IMR-90 (cell line): ENCODE data around the gene PLD6. TPM values are rescaled to one million over a fixed set of nuclear protein-coding genes. Genes with fewer than 3 reads are reported as not detected.

ENCODE experiments used
- ATAC-seq: fragments of 200-7000 bp; cut with Tn5 transposase; 2 replicates; pipeline ENCODE4 v1.9.1; 2020; ENCODE audit warnings: low read depth, mild to moderate bottlenecking, moderate library complexity
- BruUV-seq: library from RNA; stranded (reverse); fragments of 400-500 nt; replicated peaks from 2 replicates; lab custom pipeline; 2021; lab: Mats Ljungman, UMichigan
- CTCF ChIA-PET: fragments of 300-600 bp; formaldehyde crosslinking; extraction: SDS; loops from one replicate; lab custom pipeline; 2021; ENCODE audit warnings: antibody characterized with exemption; lab: Yijun Ruan, JAX
- POLR2A ChIA-PET: fragments of 300-600 bp; sonication (Branson Sonifier 250); formaldehyde crosslinking; loops from one replicate; lab custom pipeline; 2022; ENCODE audit warnings: antibody characterized with exemption; ENCODE audit not compliant: unreplicated experiment; lab: Charles Lee
- DNase-seq: peaks from one replicate; pipeline ENCODE4 v3.0.0; 2013
- H2AFZ ChIP-seq: replicated peaks from 2 replicates; pipeline ENCODE3; 2013; ENCODE audit warnings: low read length, mild to moderate bottlenecking; ENCODE audit not compliant: poor library complexity
- H2AK5ac ChIP-seq: 2 replicates; pipeline ENCODE4 v1.6.1; 2013; ENCODE audit warnings: low read depth, low read length, inconsistent platforms
- H2AK9ac ChIP-seq: replicated peaks from 2 replicates; pipeline ENCODE3; 2013; ENCODE audit warnings: mild to moderate bottlenecking, low read depth, low read length, moderate library complexity; ENCODE audit not compliant: poor library complexity
- H2BK120ac ChIP-seq: 2 replicates; pipeline ENCODE4 v1.6.1; 2013; ENCODE audit warnings: low read depth, low read length, inconsistent platforms
- H2BK15ac ChIP-seq: 3 replicates; pipeline ENCODE4 v1.6.1; 2013; ENCODE audit warnings: low read depth, low read length, inconsistent platforms
- H2BK20ac ChIP-seq: 2 replicates; pipeline ENCODE4 v1.6.1; 2013; ENCODE audit warnings: low read depth, mild to moderate bottlenecking, inconsistent platforms, low read length, moderate library complexity
- H2BK5ac ChIP-seq: 2 replicates; pipeline ENCODE4 v1.6.1; 2013; ENCODE audit warnings: mild to moderate bottlenecking, low read depth, low read length, inconsistent platforms; ENCODE audit not compliant: poor library complexity, severe bottlenecking
- H3K14ac ChIP-seq: replicated peaks from 2 replicates; pipeline ENCODE4 v1.6.1; 2013; ENCODE audit warnings: low read depth, low read length, inconsistent platforms
- H3K18ac ChIP-seq: 2 replicates; pipeline ENCODE4 v1.6.1; 2013; ENCODE audit warnings: low read depth, low read length, control low read depth
- H3K23ac ChIP-seq: 2 replicates; pipeline ENCODE4 v1.6.1; 2013; ENCODE audit warnings: low read depth, low read length, inconsistent platforms
- H3K27ac ChIP-seq: 2 replicates; pipeline ENCODE4 v1.5.1; 2013; ENCODE audit warnings: mild to moderate bottlenecking, control low read depth, low read length; ENCODE audit not compliant: insufficient read depth
- H3K27me3 ChIP-seq: 2 replicates; pipeline ENCODE4 v1.6.1; 2013; ENCODE audit warnings: low read length; ENCODE audit not compliant: control insufficient read depth, insufficient read depth
- H3K36me3 ChIP-seq: 2 replicates; pipeline ENCODE4 v1.6.1; 2013; ENCODE audit warnings: low read length, mixed read lengths; ENCODE audit not compliant: control insufficient read depth, insufficient read depth
- H3K4ac ChIP-seq: 2 replicates; pipeline ENCODE4 v1.6.1; 2013; ENCODE audit warnings: low read depth, low read length, inconsistent platforms
- H3K4me1 ChIP-seq: 2 replicates; pipeline ENCODE4 v1.6.1; 2013; ENCODE audit warnings: low read length, mixed read lengths; ENCODE audit not compliant: control insufficient read depth, insufficient read depth
- H3K4me2 ChIP-seq: 2 replicates; pipeline ENCODE4 v1.6.1; 2013; ENCODE audit warnings: low read depth, mild to moderate bottlenecking, control low read depth, low read length, moderate library complexity
- H3K4me3 ChIP-seq: 2 replicates; pipeline ENCODE4 v1.5.1; 2013; ENCODE audit warnings: low read depth, mild to moderate bottlenecking, control low read depth, low read length, moderate library complexity; ENCODE audit not compliant: insufficient read depth
- H3K56ac ChIP-seq: 2 replicates; pipeline ENCODE4 v1.6.1; 2013; ENCODE audit warnings: low read length, inconsistent platforms; ENCODE audit not compliant: insufficient read depth; ENCODE audit errors: extremely low read depth
- H3K79me1 ChIP-seq, 2 experiments: 2 replicates each; pipeline ENCODE4 v1.6.1; 2013; ENCODE audit warnings: low read length in 2 of 2, inconsistent platforms in 1 of 2, low read depth in 1 of 2
- H3K9ac ChIP-seq: 2 replicates; pipeline ENCODE4 v1.6.1; 2013; ENCODE audit warnings: low read depth, low read length, control low read depth
- H3K9me1 ChIP-seq: 2 replicates; pipeline ENCODE4 v1.6.1; 2013; ENCODE audit warnings: low read length, inconsistent platforms; ENCODE audit not compliant: insufficient read depth
- H3K9me3 ChIP-seq: 2 replicates; pipeline ENCODE4 v1.6.1; 2013; ENCODE audit warnings: low read length; ENCODE audit not compliant: control insufficient read depth, insufficient read depth
- H4K20me1 ChIP-seq: 2 replicates; pipeline ENCODE4 v1.6.1; 2013; ENCODE audit warnings: low read length, inconsistent platforms; ENCODE audit not compliant: insufficient read depth
- H4K5ac ChIP-seq: 2 replicates; pipeline ENCODE4 v1.6.1; 2013; ENCODE audit warnings: mild to moderate bottlenecking, low read depth, low read length, control low read depth
- H4K8ac ChIP-seq, 2 experiments: 2 replicates each; pipeline ENCODE4 v1.6.1; 2013; ENCODE audit warnings: low read depth in 2 of 2, low read length in 2 of 2, control low read depth in 1 of 2, inconsistent platforms in 1 of 2
- H4K91ac ChIP-seq: 2 replicates; pipeline ENCODE4 v1.6.1; 2013; ENCODE audit warnings: low read depth, low read length, inconsistent platforms; ENCODE audit not compliant: insufficient read depth
- MAZ ChIP-seq: IDR thresholded peaks from 2 replicates; pipeline ENCODE4 v1.6.1; 2012; ENCODE audit warnings: low read depth, mild to moderate bottlenecking, low read length, improper control_type of control experiment, moderate library complexity, borderline replicate concordance
- MXI1 ChIP-seq: IDR thresholded peaks from 2 replicates; pipeline ENCODE4 v1.6.1; 2012; ENCODE audit warnings: low read depth, mild to moderate bottlenecking, low read length, moderate library complexity, borderline replicate concordance
- NFE2L2 ChIP-seq: fragments of 150-350 bp; IDR thresholded peaks from 2 replicates; pipeline ENCODE4 v1.6.1; 2016; ENCODE audit warnings: low read depth, mild to moderate bottlenecking, low read length
- POLR2A ChIP-seq: IDR thresholded peaks from 2 replicates; pipeline ENCODE4 v1.6.1; 2012; ENCODE audit warnings: mild to moderate bottlenecking, low read depth, low read length
- RAD21 ChIP-seq: IDR thresholded peaks from 2 replicates; pipeline ENCODE4 v1.6.1; 2012; ENCODE audit warnings: low read length, improper control_type of control experiment
- RCOR1 ChIP-seq: IDR thresholded peaks from 2 replicates; pipeline ENCODE4 v1.6.1; 2012; ENCODE audit warnings: mild to moderate bottlenecking, low read length, improper control_type of control experiment; ENCODE audit not compliant: insufficient replicate concordance
- WGBS, 2 experiments: methylation state at CpG; one replicate each; pipeline versions ENCODE4 v1.1.5 to v1.1.7; 2013; ENCODE audit warnings: missing lambda C conversion rate in 2 of 2; ENCODE audit not compliant: insufficient read length in 1 of 2; ENCODE audit errors: extremely low coverage in 2 of 2; 5-methylcytosine and 5-hydroxymethylcytosine counted together
- dilution Hi-C: fragments of 300-500 bp; cut with HindIII; formaldehyde crosslinking; loops from one replicate; pipeline ENCODE4 v1.14.3; 2018; ENCODE audit warnings: low sequenced_read_pairs; ENCODE audit not compliant: unreplicated experiment
- in situ Hi-C: fragments of 300-500 bp; cut with MboI; formaldehyde crosslinking; loops from 3 replicates; pipeline ENCODE4 v1.14.3; 2019; ENCODE audit warnings: low sequenced_read_pairs, inconsistent platforms, mixed read lengths
- intact Hi-C: fragments of 100-400 bp; cut with micrococcal nuclease; formaldehyde crosslinking; loops from 2 replicates; pipeline ENCODE4 v1.10.0; 2022
- polyA plus RNA-seq, 3 experiments: library from polyadenylated mRNA; depleted of rRNA; stranded (reverse); fragments of >200 nt; gene quantifications; 2 replicates each; pipeline ENCODE4 v1.2.3, GENCODE V29; 2012; ENCODE audit warnings: low replicate concordance in 1 of 3
- total RNA-seq: library from RNA; depleted of rRNA; stranded (reverse); fragments of >200 nt; gene quantifications from 2 replicates; pipeline ENCODE4 v1.2.3, GENCODE V29; 2012

The PLD6 gene
- total and polyA plus RNA-seq, 2 of the 4 experiments (the other 2 are of a cell fraction), result 1.1 to 1.5 TPM

DNA sequence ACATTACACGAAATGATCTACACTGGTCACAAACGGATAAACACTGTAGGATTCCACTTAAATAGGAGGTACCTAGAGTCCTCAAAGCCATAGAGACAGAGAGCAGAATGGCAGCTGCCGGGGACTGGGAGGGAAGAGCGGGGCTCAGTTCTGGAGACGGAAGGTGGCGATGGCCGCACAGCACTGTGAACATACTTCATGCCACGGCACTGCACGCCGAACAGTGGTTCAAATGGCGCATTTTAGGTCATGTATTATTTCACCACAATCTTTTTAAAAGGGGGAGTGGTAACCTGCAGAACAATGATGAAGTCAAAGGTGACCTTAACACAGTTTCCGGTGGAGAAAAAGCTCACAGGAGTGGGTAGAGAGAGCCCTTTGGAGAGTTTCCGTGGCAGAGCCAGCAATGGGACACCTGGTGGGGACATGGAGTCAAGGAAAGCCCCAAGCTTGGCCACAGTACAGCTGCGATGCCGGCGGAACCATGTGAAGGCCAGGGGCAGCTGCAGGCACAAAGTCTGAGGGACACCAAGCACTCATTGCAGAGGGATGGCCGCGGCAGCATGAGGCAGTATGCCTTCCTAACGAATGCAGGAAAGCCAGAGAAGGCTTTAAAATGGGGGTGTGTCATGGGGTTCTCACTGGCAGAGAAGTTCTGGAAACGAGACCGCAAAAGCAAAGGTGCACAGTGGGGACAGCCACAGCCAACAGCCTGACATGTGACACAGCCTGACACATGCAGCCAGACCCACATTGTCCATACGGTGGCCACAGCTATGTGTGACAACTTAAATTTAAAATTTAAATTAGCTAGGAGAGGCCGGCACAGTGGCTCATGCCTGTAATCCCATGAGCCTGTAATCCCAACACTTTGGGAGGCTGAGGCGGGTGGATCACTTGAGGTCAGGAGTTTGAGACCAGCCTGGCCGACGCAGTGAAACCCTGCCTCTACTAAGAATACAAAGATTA lies 23.6 kb upstream of the PLD6 start (continued):
- no peak for TF ChIP-seq MAZ

DNA sequence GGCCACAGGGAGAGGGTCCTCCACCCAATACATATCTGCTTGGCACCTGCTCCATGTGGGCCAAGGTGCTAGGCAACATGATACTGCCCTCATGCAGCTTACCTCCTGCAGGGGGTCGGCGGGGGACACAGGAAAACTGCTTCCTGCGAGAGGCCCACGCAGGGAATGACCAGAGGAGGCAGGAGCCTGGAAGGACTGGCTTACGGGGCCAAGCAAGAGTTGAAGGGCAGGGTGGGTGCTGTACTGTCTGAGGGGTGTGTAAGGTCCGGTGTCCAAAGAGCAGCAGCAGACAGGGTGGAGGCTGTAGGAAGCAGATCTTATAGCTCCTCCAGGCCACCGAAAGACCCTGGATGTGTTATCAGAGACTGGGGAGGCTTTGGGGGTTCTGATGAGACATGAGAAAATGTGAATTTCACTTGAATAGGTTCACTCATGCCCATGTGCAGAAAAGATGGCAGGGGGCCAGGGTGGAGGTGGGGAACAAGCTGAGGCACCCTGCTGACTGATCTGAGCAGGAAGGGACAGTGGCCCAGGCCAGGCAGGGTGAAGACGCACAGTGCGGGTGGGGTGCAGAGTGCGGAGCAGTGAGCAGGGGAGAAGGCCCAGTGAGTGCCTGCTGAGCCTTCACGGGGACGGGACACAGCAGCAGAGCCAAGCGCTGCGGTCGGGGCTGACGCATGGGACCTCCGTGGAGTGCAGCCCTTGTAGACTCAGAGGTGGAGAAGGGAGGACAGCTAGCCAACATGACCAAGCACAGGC lies 22.6 kb upstream of the PLD6 start:
- DNase-seq (no peak), ATAC-seq (no peak)
- H2AK5ac ChIP-seq, result no peak overlapping the region
- no peak overlapping the region for H3K23ac ChIP-seq
- dilution Hi-C loops (no loop called here), intact Hi-C loops (no loop called here), in situ Hi-C loops (no loop called here)
- CTCF ChIA-PET, result no interaction called here
- H4K91ac ChIP-seq, result no peak overlapping the region
- H2AFZ ChIP-seq, result no peak overlapping the region
- H4K8ac ChIP-seq, result no peak overlapping the region
- no peak overlapping the region for H3K18ac ChIP-seq
- peaks cover 78% of the 10 kb centered on the region for H3K36me3 ChIP-seq
- no peaks in the 10 kb centered on the region for H3K9me1 ChIP-seq
- no peak overlapping the region for H2BK15ac ChIP-seq
- H2BK20ac ChIP-seq, result no peak overlapping the region
- H3K27me3 ChIP-seq, result no peaks in the 10 kb centered on the region
- POLR2A ChIA-PET, result no interaction called here
- no peak overlapping the region for H3K14ac ChIP-seq
- peaks cover 9 to 60% of the 10 kb centered on the region in 2 experiments for H3K79me1 ChIP-seq
- TF ChIP-seq RAD21 (no peak), RCOR1 (no peak), MXI1 (no peak), NFE2L2 (no peak), POLR2A (no peak)
- 99% methylated on average over 11 of the region's 17 CpGs; no CpG with 5 or more reads in 1 of the 2 experiments for WGBS, 2 experiments
- no peak overlapping the region for H3K4me2 ChIP-seq
- no peaks in the 10 kb centered on the region for H3K4me1 ChIP-seq
- no TSS peak for BruUV-seq
- no peak overlapping the region for H2BK120ac ChIP-seq
- H3K4ac ChIP-seq, result no peak overlapping the region
- H3K9me3 ChIP-seq, result no peaks in the 10 kb centered on the region
- H2AK9ac ChIP-seq, result no peak overlapping the region
- H4K20me1 ChIP-seq, result peaks cover 46% of the 10 kb centered on the region
- no peak overlapping the region for H3K9ac ChIP-seq
- no peak overlapping the region for H3K4me3 ChIP-seq
- H2BK5ac ChIP-seq, result no peak overlapping the region
- no peak overlapping the region for H3K27ac ChIP-seq
- no peak overlapping the region for H4K5ac ChIP-seq
- H3K56ac ChIP-seq, result no peak overlapping the region
